ENCODE results near the gene BHLHE40.

DNA sequence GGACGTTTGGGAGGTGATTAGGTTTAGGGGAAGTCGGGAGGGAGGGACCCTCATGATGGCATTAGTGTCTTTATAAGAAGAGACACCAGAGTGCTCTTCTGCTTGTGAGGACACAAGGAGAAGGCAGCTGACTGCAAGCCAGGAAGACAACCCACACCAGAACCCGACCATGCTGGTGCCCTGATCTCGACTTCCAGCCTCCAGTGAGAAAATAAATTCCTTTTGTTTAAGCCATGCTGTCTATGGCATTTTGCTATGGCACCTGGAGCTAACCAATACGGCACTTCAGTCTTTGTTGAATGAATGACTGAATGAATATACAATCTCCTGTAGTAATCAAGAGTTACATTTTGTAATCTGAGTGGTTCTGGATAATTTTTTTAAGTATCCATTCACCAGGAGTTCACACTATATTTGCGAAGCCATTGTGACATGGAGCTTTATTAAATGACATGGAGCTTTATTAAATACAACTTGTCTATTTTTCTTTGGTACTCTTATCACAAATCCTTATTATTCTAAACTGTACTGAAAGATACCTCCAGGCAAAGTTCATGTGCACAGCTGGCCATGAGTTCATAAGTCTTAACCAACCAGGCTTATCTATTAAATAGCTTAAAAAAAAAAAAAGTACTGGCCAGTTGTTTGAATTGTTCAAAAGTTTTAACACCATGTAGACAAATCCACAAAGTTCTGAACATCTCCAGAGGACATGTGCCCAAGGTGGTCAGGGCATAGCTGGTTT, 24.8 kb upstream of the BHLHE40 start:
- no peak for TF ChIP-seq POLR2A (IDR thresholded peaks at IDR 0.05; ENCODE audit: low read depth, low read length)
- TF ChIP-seq CTCF (IDR thresholded peaks at IDR 0.05; ENCODE audit: extremely low read depth in 1 of 2, insufficient read depth in 1 of 2, low read depth in 1 of 2, low read length in 2 of 2), result no peak
